GM19455 (cell line): Measurements from ENCODE around the gene ZMIZ1.

Experiments used
- ATAC-seq: cut with Tn5 transposase; IDR thresholded peaks from one replicate; pipeline ENCODE4 v1.9.1; 2021; ENCODE audit not compliant: unreplicated experiment

The ZMIZ1 gene

DNA sequence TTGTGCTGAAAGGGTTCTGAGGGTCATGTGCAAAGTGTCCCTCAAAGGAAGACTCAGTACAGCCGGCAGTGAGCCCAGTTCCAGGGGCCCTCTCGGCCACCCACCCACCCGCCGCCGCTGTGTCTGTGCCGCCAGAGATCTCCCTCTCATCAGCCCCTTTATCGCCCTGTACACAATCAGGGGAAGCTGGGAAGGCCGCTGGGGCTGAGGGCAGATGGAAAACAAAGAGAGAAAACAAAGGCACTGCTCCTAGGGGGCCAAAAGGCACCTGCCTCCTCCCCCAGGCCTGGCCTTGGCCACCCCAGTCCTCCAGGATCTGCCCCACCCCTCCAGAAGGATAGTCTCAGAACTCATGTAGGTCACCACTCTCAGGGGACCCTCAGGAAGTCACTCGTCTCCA is 67.0 kb downstream of the ZMIZ1 start:
- no peak for ATAC-seq

DNA sequence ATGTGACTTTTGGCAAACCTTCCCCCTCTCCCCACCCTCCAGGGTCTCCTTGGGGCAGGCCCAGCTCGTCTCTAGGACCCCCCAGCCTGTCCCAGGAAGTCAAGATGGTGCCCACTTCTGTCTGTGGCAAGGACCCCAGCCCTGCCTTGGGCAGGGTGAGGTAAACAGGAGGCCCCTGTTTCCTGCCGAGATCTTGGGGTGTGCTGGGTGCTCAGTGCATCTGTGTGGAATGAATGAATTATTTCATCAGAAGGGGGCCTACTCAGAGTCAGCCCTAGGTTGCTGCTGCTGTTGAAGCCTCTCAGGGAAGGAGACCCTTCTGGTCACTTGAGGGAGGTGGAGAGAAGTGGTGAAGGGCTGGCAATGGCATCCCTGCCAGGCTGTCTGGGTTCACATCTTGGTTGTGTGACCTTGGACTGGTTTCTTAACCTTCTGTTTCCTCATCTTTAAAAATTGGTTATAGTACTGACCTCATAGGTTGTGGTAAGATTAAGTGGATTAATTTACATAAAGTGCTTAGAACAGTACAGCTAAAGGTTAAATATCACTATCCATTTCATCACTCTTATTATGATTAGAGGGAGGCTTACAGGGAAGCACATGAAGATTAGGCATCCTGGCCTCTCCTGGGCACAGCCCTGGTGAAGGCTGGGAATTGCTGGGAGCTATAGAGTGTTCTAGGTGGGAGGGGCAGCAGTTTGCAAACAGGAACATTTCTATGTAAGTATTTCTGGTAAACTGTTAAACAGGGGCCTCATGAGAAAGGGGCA is 67.7 kb downstream of the ZMIZ1 start:
- ATAC-seq, result no peak

DNA sequence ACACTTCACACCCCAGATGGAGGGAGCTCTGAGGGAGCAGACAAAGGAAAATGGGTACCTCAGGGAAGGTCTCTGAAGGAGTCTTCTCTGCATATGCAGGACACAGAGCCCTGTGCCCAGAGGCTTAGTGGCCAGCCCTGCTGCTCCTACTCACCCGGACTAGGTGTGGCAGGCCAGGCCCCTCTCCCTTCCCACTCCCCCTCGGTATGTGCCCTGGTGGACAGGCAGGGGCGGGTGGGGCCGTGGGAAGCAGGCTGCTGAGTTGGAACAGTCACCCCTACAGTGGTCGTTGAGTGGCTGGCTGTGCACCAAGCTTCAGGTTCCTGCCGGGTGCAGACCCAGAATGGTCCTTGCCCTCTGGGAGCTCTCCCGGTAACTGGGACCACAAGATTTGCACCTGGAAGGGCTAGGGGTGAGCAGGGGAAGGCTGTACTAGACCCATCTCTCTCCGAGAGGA is 68.6 kb downstream of the ZMIZ1 start:
- peak; percentile 31 for ATAC-seq

DNA sequence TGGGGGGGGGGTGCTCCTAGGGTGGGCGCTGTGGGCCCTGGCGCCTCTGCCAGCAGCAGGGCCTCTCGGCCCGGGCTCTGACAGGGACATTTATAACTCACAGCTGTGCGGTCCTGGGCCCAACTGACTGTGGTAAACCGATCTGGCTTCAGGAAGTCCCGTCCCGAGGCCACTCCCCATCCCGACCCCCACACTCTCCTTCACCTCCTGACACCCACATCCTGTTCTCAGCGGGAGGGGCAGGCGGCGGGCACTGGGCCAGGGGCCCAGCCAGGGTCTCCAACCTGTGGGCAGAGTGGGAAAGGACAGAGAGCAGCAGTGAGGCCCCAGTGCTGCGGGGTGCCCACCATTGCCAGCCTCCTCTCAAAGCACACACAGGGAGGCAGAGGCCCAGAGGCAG is 69.1 kb downstream of the ZMIZ1 start:
- ATAC-seq, result peak; percentile 86

DNA sequence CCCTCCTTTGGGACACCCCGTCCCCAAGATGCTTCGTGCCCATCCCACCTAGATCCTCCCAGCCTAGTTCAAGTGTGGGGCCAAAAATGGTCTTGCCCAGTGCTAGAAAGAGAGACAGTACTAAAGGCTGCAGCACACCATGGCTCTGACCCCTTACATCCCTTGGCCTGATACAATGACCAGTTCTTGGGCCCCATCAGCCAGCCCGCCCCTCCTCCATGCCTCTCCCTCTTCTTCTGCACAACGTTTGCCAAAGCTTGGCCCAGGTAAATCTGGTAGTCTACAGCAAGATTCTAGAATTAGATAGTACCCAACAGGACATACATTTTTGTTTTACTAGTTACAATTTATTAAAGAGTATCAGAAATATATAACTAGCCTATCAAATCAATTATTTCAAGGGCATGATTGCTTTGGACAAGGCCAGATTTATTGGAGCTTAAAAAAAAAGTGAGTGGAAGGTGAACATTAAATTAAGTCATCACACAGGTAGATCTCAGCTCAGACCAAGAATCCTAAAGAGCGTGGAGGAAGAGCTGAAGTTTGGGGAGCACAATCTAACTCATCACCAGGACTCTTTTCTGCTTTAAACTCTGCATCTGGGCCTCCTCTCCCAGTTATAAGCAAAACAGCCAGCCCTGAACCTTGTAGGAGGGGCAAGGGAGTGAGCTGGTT is 69.8 kb downstream of the ZMIZ1 start:
- ATAC-seq, result no peak

DNA sequence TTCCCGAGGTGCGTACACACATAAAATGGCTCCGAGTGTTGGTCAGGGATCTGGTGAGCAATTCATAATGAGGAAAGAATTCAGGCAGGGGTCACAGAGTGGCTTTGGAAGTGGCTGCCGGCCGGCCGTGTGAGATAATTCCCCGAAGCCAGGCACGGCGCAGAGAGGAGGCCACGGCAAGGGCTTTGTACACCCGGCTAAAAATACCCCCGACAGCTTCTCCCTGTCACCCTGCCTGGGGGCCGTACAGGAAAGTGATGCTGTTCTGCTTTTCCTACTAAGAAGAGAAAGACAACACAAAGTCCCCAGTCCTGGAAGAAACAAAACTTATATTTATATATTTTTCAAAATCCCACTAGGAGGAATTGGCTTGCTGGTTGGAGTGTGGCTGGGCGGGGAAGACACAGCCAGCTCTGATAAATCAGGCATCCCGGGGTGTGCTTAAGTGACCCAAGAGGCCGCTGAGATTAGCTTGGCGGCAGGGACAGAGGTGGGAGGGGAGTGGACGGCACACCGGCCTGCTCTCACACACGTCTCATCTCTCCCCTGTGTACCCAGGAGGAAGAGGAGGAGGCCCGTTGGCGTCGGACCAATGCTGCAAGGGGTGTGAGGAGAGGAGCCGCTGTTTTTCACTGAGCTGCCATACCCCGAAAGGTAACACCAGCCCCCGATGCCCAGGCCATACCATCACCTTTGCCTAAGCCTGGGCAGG is 70.5 kb downstream of the ZMIZ1 start:
- no peak for ATAC-seq

DNA sequence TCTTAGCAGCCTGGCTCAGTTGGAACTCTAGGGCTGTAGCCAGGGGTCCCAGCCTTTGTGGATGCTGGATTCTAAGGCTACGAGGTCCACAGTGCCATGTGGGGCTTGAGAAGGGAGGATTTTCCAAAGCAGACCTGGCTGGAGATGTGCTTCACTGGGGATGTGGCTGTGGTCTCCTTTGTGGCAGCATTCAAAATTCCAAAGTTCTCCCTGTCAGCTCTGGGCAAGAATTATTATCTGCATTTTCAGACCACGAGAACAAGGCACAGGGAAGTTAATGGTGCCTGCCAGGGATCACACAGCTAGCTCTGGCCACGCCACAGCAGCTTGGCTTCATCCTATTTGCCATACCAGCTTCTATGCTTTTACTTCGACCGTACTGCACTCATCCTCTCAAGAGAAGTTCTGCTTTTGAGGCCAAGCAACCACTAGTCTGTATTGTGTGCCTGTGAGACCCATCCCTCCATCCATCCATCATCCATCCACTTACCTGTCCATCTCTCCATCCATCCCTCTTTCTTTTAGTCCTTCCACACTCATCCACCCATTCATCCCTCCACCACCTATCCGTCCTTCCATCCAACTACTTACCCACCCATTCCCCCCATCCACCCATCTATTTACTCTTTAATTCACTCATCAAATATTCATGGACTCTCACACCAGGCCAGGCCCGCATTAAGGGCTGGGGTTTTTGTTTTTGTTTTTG is 71.5 kb downstream of the ZMIZ1 start:
- no peak for ATAC-seq

DNA sequence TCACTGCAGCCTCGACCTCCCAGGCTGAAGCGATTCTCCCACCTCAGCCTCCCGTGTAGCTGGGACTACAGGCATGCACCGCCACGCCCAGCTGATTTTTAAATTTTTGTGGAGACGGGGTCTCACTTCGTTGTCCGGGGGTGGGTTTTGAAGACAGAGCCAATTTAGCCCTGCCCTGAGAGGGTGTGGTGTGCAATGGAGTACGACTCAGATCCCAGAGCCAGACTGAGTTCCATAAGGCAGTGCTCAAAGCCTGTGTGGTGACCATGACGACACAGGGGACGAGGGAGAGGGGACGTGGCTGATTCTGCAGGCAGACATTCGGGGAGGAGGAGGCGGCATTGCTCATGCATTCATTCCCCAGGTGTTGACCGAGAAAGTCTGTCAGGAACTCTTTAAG is 72.1 kb downstream of the ZMIZ1 start:
- ATAC-seq, result no peak

DNA sequence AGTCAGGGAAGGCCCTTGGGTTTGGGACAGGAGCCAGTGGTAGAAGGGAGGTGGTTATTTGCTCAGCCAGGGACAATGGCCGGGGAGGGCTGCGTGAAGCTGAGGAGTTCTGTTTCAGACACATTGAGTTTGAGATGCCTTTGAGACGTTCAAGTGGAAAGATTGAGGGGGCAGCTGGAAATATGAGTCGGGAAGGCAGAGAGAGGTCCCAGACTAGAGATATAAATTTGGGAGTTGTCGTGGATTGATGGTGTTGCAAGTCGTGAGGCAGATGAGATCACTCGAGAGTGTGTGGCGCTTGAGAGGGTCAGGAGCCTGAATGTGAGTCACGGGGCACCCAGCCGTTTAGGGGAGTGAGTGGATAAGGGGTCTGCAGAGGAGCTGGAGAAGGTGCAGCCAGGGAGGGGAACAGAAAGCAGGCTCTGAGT is 73.3 kb downstream of the ZMIZ1 start:
- ATAC-seq, result no peak

DNA sequence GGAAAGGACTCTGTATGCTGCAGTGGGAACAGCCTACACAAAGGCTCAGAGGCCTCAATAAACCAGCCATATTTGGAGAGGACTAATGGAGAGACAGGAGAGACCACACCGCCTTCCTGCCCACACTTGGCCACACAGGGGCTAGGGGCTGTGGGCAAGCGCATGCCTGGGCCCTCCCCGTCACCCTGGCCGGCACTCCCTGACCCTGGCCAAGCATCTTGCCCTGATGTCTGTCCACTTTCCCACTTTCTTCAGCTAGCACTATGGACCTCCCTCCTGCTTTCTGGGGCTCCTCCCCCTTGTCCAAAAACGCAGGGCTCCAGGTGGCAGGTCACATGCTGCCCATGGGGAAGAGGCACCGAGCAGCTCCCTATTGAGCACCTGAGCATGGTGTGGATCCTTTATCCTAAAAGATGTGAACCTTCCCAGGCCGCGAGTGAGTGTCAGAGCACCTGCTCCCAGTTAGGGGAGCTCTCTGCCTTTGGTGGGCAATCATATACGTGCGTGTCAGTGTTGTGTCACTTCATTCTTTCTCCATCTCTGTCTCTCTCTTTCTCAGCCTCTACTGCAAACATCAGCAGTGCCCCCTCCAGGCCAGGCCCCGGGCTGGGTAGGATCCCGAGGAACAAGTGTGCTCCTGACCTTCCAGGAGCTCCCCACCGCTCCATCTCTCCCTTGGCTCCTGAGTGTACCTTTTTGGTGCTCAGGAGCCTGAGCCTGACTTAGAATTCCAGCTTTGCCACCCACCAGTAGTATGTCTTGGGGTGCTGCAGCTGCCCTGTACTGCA is 74.0 kb downstream of the ZMIZ1 start:
- ATAC-seq, result no peak

DNA sequence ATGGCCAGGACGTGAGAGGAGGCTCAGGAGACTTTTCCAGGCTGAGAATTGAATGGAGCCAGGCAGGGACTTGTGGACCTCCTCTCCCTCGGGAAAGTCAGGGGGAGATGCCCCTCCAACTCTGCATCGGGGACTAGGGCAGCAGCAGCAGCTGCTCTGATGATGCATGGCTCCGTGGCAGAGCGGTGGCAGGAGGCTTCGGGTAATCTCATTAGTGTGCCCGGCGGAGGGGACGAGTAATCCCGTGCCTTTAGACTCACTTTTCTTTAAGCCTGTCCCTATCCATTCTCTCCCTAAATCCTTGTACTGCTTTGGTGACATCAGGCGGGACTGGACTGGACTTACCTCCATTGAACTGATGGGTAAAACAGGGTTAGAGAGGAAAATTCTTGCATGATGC is 75.1 kb downstream of the ZMIZ1 start:
- ATAC-seq, result no peak

DNA sequence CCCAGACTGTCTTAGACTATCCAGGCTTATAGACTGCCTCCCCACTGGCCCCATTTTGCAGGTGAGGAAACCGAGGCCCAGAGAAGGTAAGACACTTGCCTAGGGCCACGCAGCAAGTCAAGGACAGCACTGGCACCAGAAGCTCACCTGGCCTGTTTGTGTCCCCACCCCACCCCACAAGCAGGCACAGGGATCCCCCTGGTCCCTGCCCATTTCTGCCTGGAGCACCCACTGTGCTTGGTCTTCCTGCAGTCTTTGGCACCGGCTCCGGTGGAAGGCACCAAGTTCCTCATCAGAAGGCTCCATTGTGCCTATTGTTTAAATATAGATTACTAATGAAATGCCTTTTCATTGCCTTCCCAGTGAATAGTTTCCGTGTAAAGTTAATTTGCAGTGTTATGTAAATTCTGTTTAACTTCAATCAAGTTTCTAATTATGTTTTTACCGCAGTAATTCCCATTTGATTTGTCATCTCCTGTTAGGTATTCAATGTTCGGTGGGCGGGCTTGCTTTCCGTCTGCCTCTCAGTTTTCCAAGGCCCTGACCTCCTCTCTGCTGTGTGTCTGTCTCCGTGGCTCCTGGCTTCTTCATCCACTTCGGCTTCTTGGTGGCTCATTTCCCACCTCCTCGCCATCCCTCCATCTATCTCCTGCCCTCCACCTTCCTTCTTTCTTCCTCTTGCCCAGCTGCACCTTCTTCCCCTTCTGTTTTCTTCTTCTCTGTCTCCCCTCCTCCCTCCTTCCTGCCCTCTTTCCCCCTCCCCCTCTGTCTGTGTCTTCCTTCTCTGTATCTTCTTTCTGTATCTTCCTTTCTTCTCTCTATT is 75.8 kb downstream of the ZMIZ1 start:
- no peak for ATAC-seq

DNA sequence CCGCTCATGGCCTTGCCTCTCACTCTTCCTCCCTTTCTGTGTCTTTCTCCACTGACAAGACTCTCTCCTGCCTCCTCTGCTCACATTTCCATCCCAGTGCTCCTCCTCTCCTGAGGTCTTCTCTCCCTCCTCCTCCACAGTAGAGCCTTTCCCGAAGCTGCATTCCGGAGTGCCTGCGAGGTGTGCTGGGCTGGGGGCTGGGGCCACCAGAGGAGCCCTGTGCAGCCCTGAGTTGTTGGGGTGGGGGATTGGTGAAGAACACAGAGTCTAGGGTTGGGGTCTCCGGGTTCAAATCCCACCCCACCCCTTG is 76.4 kb downstream of the ZMIZ1 start:
- ATAC-seq, result no peak

DNA sequence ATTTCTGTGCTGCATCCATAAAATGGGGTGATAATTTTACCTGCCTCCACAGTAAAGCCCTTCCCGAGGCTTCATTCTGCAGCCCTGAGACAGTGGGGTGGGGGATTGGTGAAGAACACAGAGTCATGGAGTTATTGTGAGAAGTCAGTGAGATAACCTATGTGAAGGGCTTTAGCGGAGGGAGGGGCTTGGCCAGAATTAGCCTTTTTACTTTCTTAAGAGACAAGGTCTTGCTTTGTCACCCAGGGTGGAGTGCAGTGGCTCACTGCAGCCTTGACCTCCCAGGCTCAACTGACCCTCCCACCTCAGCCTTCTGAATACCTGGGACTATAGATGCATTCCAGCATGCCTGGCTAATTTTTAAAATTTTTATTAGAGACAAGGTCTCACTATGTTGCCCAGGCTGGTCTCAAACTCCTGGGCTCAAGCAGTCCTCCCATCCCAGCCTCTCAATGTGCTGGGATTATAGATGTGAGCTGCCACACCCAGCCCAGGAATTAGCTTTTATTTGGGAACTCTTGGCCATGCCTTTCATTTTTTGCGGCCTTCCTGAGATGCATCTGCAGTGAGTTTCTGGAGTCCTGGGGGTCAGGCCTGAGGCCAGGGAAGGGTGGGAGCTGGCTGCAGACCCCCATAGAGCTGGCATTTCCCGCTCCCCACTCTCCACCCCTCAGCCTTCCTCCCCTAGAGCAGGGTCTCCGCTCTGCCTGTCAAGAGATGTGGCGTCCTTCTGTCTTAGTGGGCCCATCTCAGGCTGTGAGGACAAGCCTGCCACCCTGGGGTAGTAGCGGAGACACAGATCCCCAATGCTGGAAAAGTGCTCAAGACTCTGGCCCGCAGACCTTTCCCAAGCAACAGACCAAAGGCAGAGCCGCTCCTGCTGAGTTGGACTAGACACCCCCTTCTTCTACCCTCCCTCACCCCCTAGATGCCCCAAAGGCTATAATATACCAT is 77.0 kb downstream of the ZMIZ1 start:
- no peak for ATAC-seq

DNA sequence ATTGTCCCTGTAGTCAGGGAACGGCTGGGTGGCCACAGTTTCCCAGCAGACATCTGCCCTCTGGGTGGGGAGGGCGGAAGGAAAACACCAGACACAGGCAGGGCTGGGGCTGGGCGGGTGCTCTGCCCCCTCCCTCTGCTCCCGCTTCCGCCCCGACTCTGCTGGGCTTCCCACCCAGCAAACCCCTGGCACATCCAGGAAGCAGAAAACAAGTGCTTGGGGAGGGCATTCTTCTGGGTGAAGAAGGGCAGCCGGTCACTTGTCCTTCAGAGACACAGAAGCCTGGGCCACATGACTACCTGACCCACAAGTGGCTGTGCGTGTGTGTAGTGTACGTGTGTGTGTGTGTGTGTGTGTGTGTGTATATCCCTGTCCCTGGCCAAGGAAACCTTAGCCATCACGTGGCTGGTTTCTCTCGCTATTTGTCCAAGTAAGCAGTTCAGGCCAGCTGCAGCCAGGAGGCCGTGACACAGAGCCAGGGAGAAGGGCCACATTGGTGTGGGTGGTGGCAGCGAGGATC is 77.9 kb downstream of the ZMIZ1 start:
- ATAC-seq, result no peak

DNA sequence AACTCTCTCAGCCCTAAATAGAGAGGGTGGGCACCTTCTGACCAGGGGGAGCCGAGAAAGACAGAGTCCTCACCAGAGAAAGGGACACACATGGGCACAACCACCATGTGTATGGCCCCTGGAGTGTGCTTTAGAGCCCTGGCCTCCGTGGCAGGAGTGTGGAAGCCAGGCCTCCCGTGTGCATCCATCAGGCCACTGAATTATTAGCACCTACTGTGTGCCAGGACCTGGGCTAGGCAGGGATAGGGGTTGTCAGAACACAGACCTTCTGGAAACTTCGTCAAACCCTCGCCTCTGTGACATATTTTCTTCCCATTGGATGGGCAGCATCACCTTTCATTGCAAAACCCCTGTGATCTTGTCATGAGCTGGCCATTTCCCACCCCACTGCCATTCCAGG is 78.5 kb downstream of the ZMIZ1 start:
- ATAC-seq, result no peak

DNA sequence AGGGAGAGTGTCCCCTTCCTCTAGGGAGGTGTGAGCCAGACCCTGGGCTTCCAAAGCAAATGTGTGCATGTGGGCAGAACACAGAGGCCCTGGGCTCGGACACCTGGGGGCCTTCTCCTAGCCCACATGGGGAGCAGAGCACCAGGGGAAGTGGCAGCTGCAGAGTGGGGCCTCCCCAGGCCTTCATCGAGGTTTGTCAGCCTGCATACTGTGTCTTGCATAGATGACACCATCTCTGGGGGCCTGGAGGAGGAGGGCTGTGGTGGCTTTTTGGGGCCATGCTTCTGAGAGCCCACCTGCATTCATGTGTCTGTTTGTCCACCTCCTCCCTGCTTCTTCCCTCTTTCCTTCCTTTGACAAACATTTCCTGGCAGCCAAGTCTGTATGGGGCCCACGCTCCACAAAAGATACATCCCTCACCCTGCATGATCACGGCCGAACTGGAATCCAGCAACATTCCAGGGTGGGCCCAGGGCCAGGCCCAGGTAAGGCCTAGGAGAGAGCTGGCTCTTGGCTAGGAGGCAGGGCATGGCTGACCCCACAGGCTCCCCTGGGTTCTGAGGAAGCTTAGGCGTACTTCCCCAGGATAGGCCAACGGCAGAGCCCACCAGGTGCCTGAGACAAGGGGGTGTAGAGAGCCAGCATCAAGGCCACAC is 79.2 kb downstream of the ZMIZ1 start:
- no peak for ATAC-seq
